Measurements from ENCODE around the gene SCUBE2. TPM values are rescaled to one million over a fixed set of nuclear protein-coding genes. Genes with fewer than 3 reads are reported as not detected.

The SCUBE2 gene
- total and polyA plus RNA-seq, 2 donors, result 2.1 to 2.5 TPM

- H3K36me3 ChIP-seq (ENCODE audit: control insufficient read depth in 2 of 2, insufficient read depth in 2 of 2, low read length in 1 of 2), result no peaks in the 10 kb centered on the region
- no peaks in the 10 kb centered on the region for H3K27me3 ChIP-seq (ENCODE audit: control insufficient read depth in 2 of 2, insufficient read depth in 1 of 2, low read length in 1 of 2)
- peak in 1 of 9 donors; percentile 43 for DNase-seq (ENCODE audit: low read depth in 6 of 9, low spot score in 9 of 9)
- H3K4me1 ChIP-seq (ENCODE audit: control insufficient read depth in 2 of 2, insufficient read depth in 2 of 2, low read length in 2 of 2), result peaks cover 0 to 3% of the 10 kb centered on the region in 2 donors
- H3K4me3 ChIP-seq (ENCODE audit: low read length in 2 of 2), result no peak overlapping the region
- H3K9me3 ChIP-seq (ENCODE audit: control insufficient read depth in 2 of 2, insufficient read depth in 1 of 2, low read length in 1 of 2), result no peaks in the 10 kb centered on the region
- no peak overlapping the region for H3K27ac ChIP-seq (ENCODE audit: low read depth in 1 of 2, low read length in 1 of 2)
- whole genome bisulfite sequencing, result 70% methylated on average over 4 of the region's 4 CpGs
These were observed 33.5 kb downstream of the SCUBE2 start for GRCh38 chr11:9057888-9058287.

- Histone ChIP-seq H3K4me1 (ENCODE audit: control insufficient read depth in 2 of 2, insufficient read depth in 2 of 2, low read length in 2 of 2) (peaks cover 0 to 3% of the 10 kb centered on the region in 2 donors), H3K9me3 (ENCODE audit: control insufficient read depth in 2 of 2, insufficient read depth in 1 of 2, low read length in 1 of 2) (no peaks in the 10 kb centered on the region), H3K27me3 (ENCODE audit: control insufficient read depth in 2 of 2, insufficient read depth in 1 of 2, low read length in 1 of 2) (no peaks in the 10 kb centered on the region), H3K36me3 (ENCODE audit: control insufficient read depth in 2 of 2, insufficient read depth in 2 of 2, low read length in 1 of 2) (no peaks in the 10 kb centered on the region), H3K4me3 (ENCODE audit: low read length in 2 of 2) (no peak overlapping the region), H3K27ac (ENCODE audit: low read depth in 1 of 2, low read length in 1 of 2) (no peak overlapping the region)
- WGBS, result 91% methylated on average over 2 of the region's 2 CpGs
- no peak for DNase-seq (ENCODE audit: low read depth in 6 of 9, low spot score in 9 of 9)
These were observed 34.4 kb downstream of the SCUBE2 start for GRCh38 chr11:9057007-9057406.

- WGBS, result 96% methylated on average over 6 of the region's 6 CpGs
- DNase-seq (ENCODE audit: low read depth in 6 of 9, low spot score in 9 of 9), result no peak
- Histone ChIP-seq H3K36me3 (ENCODE audit: control insufficient read depth in 2 of 2, insufficient read depth in 2 of 2, low read length in 1 of 2) (no peaks in the 10 kb centered on the region), H3K9me3 (ENCODE audit: control insufficient read depth in 2 of 2, insufficient read depth in 1 of 2, low read length in 1 of 2) (no peaks in the 10 kb centered on the region), H3K4me1 (ENCODE audit: control insufficient read depth in 2 of 2, insufficient read depth in 2 of 2, low read length in 2 of 2) (peaks cover 0 to 3% of the 10 kb centered on the region in 2 donors), H3K4me3 (ENCODE audit: low read length in 2 of 2) (no peak overlapping the region), H3K27me3 (ENCODE audit: control insufficient read depth in 2 of 2, insufficient read depth in 1 of 2, low read length in 1 of 2) (no peaks in the 10 kb centered on the region), H3K27ac (ENCODE audit: low read depth in 1 of 2, low read length in 1 of 2) (no peak overlapping the region)
These were observed 34.9 kb downstream of the SCUBE2 start for GRCh38 chr11:9056467-9056866.

GRCh38 chr11:9053316-9054035 is 37.9 kb downstream of the SCUBE2 start:
- 38% methylated on average over 7 of the region's 7 CpGs for WGBS

GRCh38 chr11:9052316-9052715 is 39.1 kb downstream of the SCUBE2 start:
- no peak for DNase-seq (ENCODE audit: low read depth in 6 of 9, low spot score in 9 of 9)
- peaks cover 0 to 3% of the 10 kb centered on the region in 2 donors for H3K4me1 ChIP-seq (ENCODE audit: control insufficient read depth in 2 of 2, insufficient read depth in 2 of 2, low read length in 2 of 2)
- WGBS, result 97% methylated on average over 3 of the region's 3 CpGs
- no peak overlapping the region for H3K4me3 ChIP-seq (ENCODE audit: low read length in 2 of 2)
- no peaks in the 10 kb centered on the region for H3K27me3 ChIP-seq (ENCODE audit: control insufficient read depth in 2 of 2, insufficient read depth in 1 of 2, low read length in 1 of 2)
- H3K27ac ChIP-seq (ENCODE audit: low read depth in 1 of 2, low read length in 1 of 2), result no peak overlapping the region
- no peaks in the 10 kb centered on the region for H3K9me3 ChIP-seq (ENCODE audit: control insufficient read depth in 2 of 2, insufficient read depth in 1 of 2, low read length in 1 of 2)
- H3K36me3 ChIP-seq (ENCODE audit: control insufficient read depth in 2 of 2, insufficient read depth in 2 of 2, low read length in 1 of 2), result no peaks in the 10 kb centered on the region

More at GRCh38 chr11:9053316-9054035, 37.9 kb downstream of the SCUBE2 start:
- Histone ChIP-seq H3K27ac (ENCODE audit: low read depth in 1 of 2, low read length in 1 of 2) (no peak overlapping the region), H3K9me3 (ENCODE audit: control insufficient read depth in 2 of 2, insufficient read depth in 1 of 2, low read length in 1 of 2) (no peaks in the 10 kb centered on the region), H3K27me3 (ENCODE audit: control insufficient read depth in 2 of 2, insufficient read depth in 1 of 2, low read length in 1 of 2) (no peaks in the 10 kb centered on the region), H3K36me3 (ENCODE audit: control insufficient read depth in 2 of 2, insufficient read depth in 2 of 2, low read length in 1 of 2) (no peaks in the 10 kb centered on the region), H3K4me1 (ENCODE audit: control insufficient read depth in 2 of 2, insufficient read depth in 2 of 2, low read length in 2 of 2) (peaks cover 0 to 3% of the 10 kb centered on the region in 2 donors), H3K4me3 (ENCODE audit: low read length in 2 of 2) (no peak overlapping the region)
- no peak for DNase-seq (ENCODE audit: low read depth in 6 of 9, low spot score in 9 of 9)

- H3K36me3 ChIP-seq (ENCODE audit: control insufficient read depth in 2 of 2, insufficient read depth in 2 of 2, low read length in 1 of 2), result no peaks in the 10 kb centered on the region
- H3K4me3 ChIP-seq (ENCODE audit: low read length in 2 of 2), result no peak overlapping the region
- no peak overlapping the region for H3K27ac ChIP-seq (ENCODE audit: low read depth in 1 of 2, low read length in 1 of 2)
- 95% methylated on average over 2 of the region's 2 CpGs for WGBS
- no peaks in the 10 kb centered on the region for H3K27me3 ChIP-seq (ENCODE audit: control insufficient read depth in 2 of 2, insufficient read depth in 1 of 2, low read length in 1 of 2)
- peaks cover 0 to 3% of the 10 kb centered on the region in 2 donors for H3K4me1 ChIP-seq (ENCODE audit: control insufficient read depth in 2 of 2, insufficient read depth in 2 of 2, low read length in 2 of 2)
- DNase-seq (ENCODE audit: low read depth in 6 of 9, low spot score in 9 of 9), result no peak
- H3K9me3 ChIP-seq (ENCODE audit: control insufficient read depth in 2 of 2, insufficient read depth in 1 of 2, low read length in 1 of 2), result no peaks in the 10 kb centered on the region
These were observed 41.4 kb downstream of the SCUBE2 start for GRCh38 chr11:9049959-9050358.

GRCh38 chr11:9047964-9048523 is 43.4 kb downstream of the SCUBE2 start:
- WGBS, result 95% methylated on average over 9 of the region's 9 CpGs

GRCh38 chr11:9046481-9046880 is 44.9 kb downstream of the SCUBE2 start:
- no peaks in the 10 kb centered on the region for H3K36me3 ChIP-seq (ENCODE audit: control insufficient read depth in 2 of 2, insufficient read depth in 2 of 2, low read length in 1 of 2)
- H3K9me3 ChIP-seq (ENCODE audit: control insufficient read depth in 2 of 2, insufficient read depth in 1 of 2, low read length in 1 of 2), result no peaks in the 10 kb centered on the region
- DNase-seq (ENCODE audit: low read depth in 6 of 9, low spot score in 9 of 9), result no peak
- no peak overlapping the region for H3K4me3 ChIP-seq (ENCODE audit: low read length in 2 of 2)
- no peaks in the 10 kb centered on the region for H3K4me1 ChIP-seq (ENCODE audit: control insufficient read depth in 2 of 2, insufficient read depth in 2 of 2, low read length in 2 of 2)
- H3K27me3 ChIP-seq (ENCODE audit: control insufficient read depth in 2 of 2, insufficient read depth in 1 of 2, low read length in 1 of 2), result peaks cover 0 to 4% of the 10 kb centered on the region in 2 donors
- WGBS, result 97% methylated on average over 4 of the region's 4 CpGs
- H3K27ac ChIP-seq (ENCODE audit: low read depth in 1 of 2, low read length in 1 of 2), result no peak overlapping the region

More at GRCh38 chr11:9047964-9048523, 43.4 kb downstream of the SCUBE2 start:
- no peaks in the 10 kb centered on the region for H3K36me3 ChIP-seq (ENCODE audit: control insufficient read depth in 2 of 2, insufficient read depth in 2 of 2, low read length in 1 of 2)
- H3K4me1 ChIP-seq (ENCODE audit: control insufficient read depth in 2 of 2, insufficient read depth in 2 of 2, low read length in 2 of 2), result peaks cover 0 to under 1% of the 10 kb centered on the region in 2 donors
- H3K9me3 ChIP-seq (ENCODE audit: control insufficient read depth in 2 of 2, insufficient read depth in 1 of 2, low read length in 1 of 2), result no peaks in the 10 kb centered on the region
- H3K27ac ChIP-seq (ENCODE audit: low read depth in 1 of 2, low read length in 1 of 2), result no peak overlapping the region
- H3K27me3 ChIP-seq (ENCODE audit: control insufficient read depth in 2 of 2, insufficient read depth in 1 of 2, low read length in 1 of 2), result no peaks in the 10 kb centered on the region
- DNase-seq (ENCODE audit: low read depth in 6 of 9, low spot score in 9 of 9), result no peak
- H3K4me3 ChIP-seq (ENCODE audit: low read length in 2 of 2), result no peak overlapping the region

GRCh38 chr11:9042488-9042887 is 48.9 kb downstream of the SCUBE2 start:
- H3K27ac ChIP-seq (ENCODE audit: low read depth in 1 of 2, low read length in 1 of 2), result no peak overlapping the region
- no peaks in the 10 kb centered on the region for H3K36me3 ChIP-seq (ENCODE audit: control insufficient read depth in 2 of 2, insufficient read depth in 2 of 2, low read length in 1 of 2)
- WGBS, result 86% methylated on average over 1 of the region's 1 CpG
- H3K9me3 ChIP-seq (ENCODE audit: control insufficient read depth in 2 of 2, insufficient read depth in 1 of 2, low read length in 1 of 2), result no peaks in the 10 kb centered on the region
- peaks cover 0 to 4% of the 10 kb centered on the region in 2 donors for H3K27me3 ChIP-seq (ENCODE audit: control insufficient read depth in 2 of 2, insufficient read depth in 1 of 2, low read length in 1 of 2)
- H3K4me1 ChIP-seq (ENCODE audit: control insufficient read depth in 2 of 2, insufficient read depth in 2 of 2, low read length in 2 of 2), result no peaks in the 10 kb centered on the region
- no peak overlapping the region for H3K4me3 ChIP-seq (ENCODE audit: low read length in 2 of 2)
- no peak for DNase-seq (ENCODE audit: low read depth in 6 of 9, low spot score in 9 of 9)

All from thymus (tissue), 11 donors.